ENCODE results near the gene NHERF1.

GRCh38 chr17:74743755-74744154, 4.7 kb upstream of the NHERF1 start:
- no peak for TF ChIP-seq CTCF (IDR thresholded peaks at IDR 0.05)
- no peak for TF ChIP-seq POLR2A (IDR thresholded peaks at IDR 0.05)
- TF ChIP-seq POLR2AphosphoS5 (IDR thresholded peaks at IDR 0.05): no peak

Data from gastroesophageal sphincter (tissue), 3 donors.